Astrocyte (in vitro differentiated cells and primary cell): ENCODE measurements around the gene CCSER1.

ENCODE experiments used
- CTCF ChIP-seq: IDR thresholded peaks from 2 replicates; pipeline ENCODE4 v1.5.1; 2011; ENCODE audit warnings: low read depth, mild to moderate bottlenecking, inconsistent platforms, low read length, moderate library complexity; ENCODE audit not compliant: insufficient read depth
- EZH2 ChIP-seq: IDR thresholded peaks from 2 replicates; pipeline ENCODE4 v1.6.1; 2012; ENCODE audit warnings: mild to moderate bottlenecking, low read length, inconsistent platforms; ENCODE audit not compliant: insufficient read depth

GRCh38 chr4:90844241-90844640 lies 717.0 kb downstream of the CCSER1 start:
- no peak for TF ChIP-seq CTCF
- TF ChIP-seq EZH2 = no peak
